Progenitor cell of endocrine pancreas (in vitro differentiated cells): ENCODE data around the gene PEX19. TPM values are rescaled to one million over a fixed set of nuclear protein-coding genes. Genes with fewer than 3 reads are reported as not detected.

ENCODE experiments used
- DNase-seq: peaks from one replicate; pipeline ENCODE4 v3.0.0; 2021; ENCODE audit warnings: low spot score; ENCODE audit not compliant: unreplicated experiment
- H3K27ac Mint-ChIP-seq: 2 replicates; pipeline ENCODE4 v1.8.0; 2021; ENCODE audit warnings: mild to moderate bottlenecking, moderate library complexity, mixed read lengths
- H3K27me3 Mint-ChIP-seq: 2 replicates; pipeline ENCODE4 v1.8.0; 2021; ENCODE audit warnings: mixed read lengths
- H3K36me3 Mint-ChIP-seq: 2 replicates; pipeline ENCODE4 v1.8.0; 2022; ENCODE audit warnings: mixed read lengths; ENCODE audit not compliant: insufficient read depth
- H3K4me1 Mint-ChIP-seq: 2 replicates; pipeline ENCODE4 v1.8.0; 2021; ENCODE audit warnings: low read depth, mixed read lengths
- H3K4me3 Mint-ChIP-seq: 2 replicates; pipeline ENCODE4 v1.8.0; 2021; ENCODE audit warnings: low read depth, mild to moderate bottlenecking, moderate library complexity, mixed read lengths
- H3K9me3 Mint-ChIP-seq: 2 replicates; pipeline ENCODE4 v1.8.0; 2021; ENCODE audit warnings: low read depth, mixed read lengths
- CTCF ChIP-seq: fragments of 200-600 bp; sonication (generic); IDR thresholded peaks from one replicate; pipeline ENCODE4 v1.5.0; 2021; ENCODE audit warnings: antibody characterized with exemption, mild to moderate bottlenecking; ENCODE audit not compliant: unreplicated experiment
- total RNA-seq: library from RNA; stranded (reverse); gene quantifications from 2 replicates; pipeline ENCODE4 v1.2.1, GENCODE V29; 2021

The PEX19 gene
- total RNA-seq, 1 donor from 2014 or later = 73.8 TPM

- Mint-ChIP-seq H3K9me3 (no peaks in the 10 kb centered on the region), H3K27me3 (no peaks in the 10 kb centered on the region), H3K4me1 (no peaks in the 10 kb centered on the region), H3K27ac (no peak overlapping the region), H3K4me3 (no peak overlapping the region), H3K36me3 (peaks cover 46% of the 10 kb centered on the region)
- DNase-seq = no peak
- TF ChIP-seq CTCF = no peak
Measured at GRCh38 chr1:160308451-160309184, 23.7 kb upstream of the PEX19 start.

GRCh38 chr1:160307118-160307791 is 22.3 kb upstream of the PEX19 start:
- no peak overlapping the region for H3K4me3 Mint-ChIP-seq
- no peak for DNase-seq
- peaks cover 43% of the 10 kb centered on the region for H3K36me3 Mint-ChIP-seq
- no peak for TF ChIP-seq CTCF
- no peaks in the 10 kb centered on the region for H3K4me1 Mint-ChIP-seq
- no peaks in the 10 kb centered on the region for H3K27me3 Mint-ChIP-seq
- no peak overlapping the region for H3K27ac Mint-ChIP-seq
- no peaks in the 10 kb centered on the region for H3K9me3 Mint-ChIP-seq

GRCh38 chr1:160300173-160300572 is 15.2 kb upstream of the PEX19 start:
- Mint-ChIP-seq H3K36me3 (peaks cover 30% of the 10 kb centered on the region), H3K27me3 (no peaks in the 10 kb centered on the region), H3K4me1 (no peaks in the 10 kb centered on the region), H3K27ac (no peak overlapping the region), H3K9me3 (no peaks in the 10 kb centered on the region), H3K4me3 (no peak overlapping the region)
- TF ChIP-seq CTCF = no peak
- DNase-seq = no peak

- H3K4me1 Mint-ChIP-seq = no peaks in the 10 kb centered on the region
- no peak for TF ChIP-seq CTCF
- no peaks in the 10 kb centered on the region for H3K27me3 Mint-ChIP-seq
- no peak for DNase-seq
- no peak overlapping the region for H3K27ac Mint-ChIP-seq
- H3K36me3 Mint-ChIP-seq = peaks cover 35% of the 10 kb centered on the region
- H3K4me3 Mint-ChIP-seq = no peak overlapping the region
- no peaks in the 10 kb centered on the region for H3K9me3 Mint-ChIP-seq
Measured at GRCh38 chr1:160296036-160296435, 11.1 kb upstream of the PEX19 start.

- H3K27me3 Mint-ChIP-seq = no peaks in the 10 kb centered on the region
- no peak for TF ChIP-seq CTCF
- no peak for DNase-seq
- H3K36me3 Mint-ChIP-seq = peaks cover 38% of the 10 kb centered on the region
- no peaks in the 10 kb centered on the region for H3K4me1 Mint-ChIP-seq
- no peaks in the 10 kb centered on the region for H3K9me3 Mint-ChIP-seq
- H3K4me3 Mint-ChIP-seq = no peak overlapping the region
- H3K27ac Mint-ChIP-seq = no peak overlapping the region
Measured at GRCh38 chr1:160293020-160293968, 8.4 kb upstream of the PEX19 start.
